ENCODE measurements around the gene CIDEC.
"Not testable (repeated sequence)": the region's sequence is repeated elsewhere in the genome, so short reads cannot be mapped to it uniquely, and the experiment has no call there.

CIDEC gene

DNA sequence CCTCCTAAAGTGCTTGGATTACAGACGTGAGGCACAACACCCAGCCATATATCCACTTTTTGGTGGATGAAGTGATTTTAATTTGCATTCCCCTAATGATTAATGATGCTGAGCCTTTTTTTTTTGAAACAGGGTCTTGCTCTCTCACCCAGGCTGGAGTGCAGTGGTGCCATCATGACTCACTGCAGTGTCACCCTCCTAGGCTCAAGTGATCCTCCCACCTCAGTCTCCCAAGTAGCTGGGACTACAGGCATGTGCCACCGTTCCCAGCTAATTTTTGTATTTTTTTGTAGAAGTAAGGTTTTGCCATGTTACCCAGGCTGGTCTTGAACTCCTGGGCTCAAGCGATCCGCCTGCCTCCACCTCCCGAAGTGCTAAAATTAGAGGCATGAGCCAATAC, 8.0 kb downstream of the CIDEC start:
- not testable (repeated sequence) for DNase-seq

- DNase-seq, result no peak
Measured at GRCh38 chr3:9870978-9871377, 9.1 kb downstream of the CIDEC start.

DNA sequence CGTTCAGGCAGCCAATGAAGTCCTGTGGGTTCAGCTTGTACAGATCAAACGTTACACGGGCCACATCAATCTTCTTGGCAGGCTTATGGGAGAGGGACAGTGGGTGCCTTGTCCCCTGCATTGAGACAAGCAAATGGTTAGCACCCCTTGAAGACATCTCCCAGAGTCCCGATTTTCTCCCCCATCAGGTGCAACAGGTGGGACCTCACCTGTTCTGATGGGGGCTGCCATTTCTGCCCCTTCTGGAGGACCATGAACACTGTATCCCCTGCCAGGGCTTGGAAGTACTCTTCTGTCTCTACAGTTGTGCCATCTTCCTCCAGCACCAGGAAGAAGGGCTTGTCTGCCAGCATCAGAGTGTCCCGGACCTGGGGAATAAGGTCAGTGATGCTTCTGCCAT, 10.1 kb downstream of the CIDEC start:
- no peak for DNase-seq

GRCh38 chr3:9867106-9867505, 12.9 kb downstream of the CIDEC start:
- no peak for DNase-seq

DNA sequence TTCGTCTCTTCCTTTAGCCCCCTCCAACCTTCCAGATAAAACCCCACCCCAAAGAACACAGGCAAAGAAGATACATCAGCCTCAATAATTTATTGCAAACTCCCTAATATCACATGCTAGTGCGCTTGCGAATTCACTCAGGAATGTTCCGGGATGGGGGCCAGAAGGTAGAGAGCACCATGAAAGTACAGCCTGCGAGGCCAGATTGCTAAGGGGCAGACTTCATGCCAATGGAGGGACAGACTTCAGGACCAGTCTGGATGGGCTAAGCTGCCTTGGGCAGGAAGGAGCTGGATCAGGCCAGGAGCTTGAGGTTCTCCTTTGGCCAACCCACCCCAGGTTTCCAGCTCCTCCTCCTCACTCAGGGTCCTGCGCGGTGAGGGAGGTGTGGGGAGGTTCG, 13.4 kb downstream of the CIDEC start:
- DNase-seq, result no peak

DNA sequence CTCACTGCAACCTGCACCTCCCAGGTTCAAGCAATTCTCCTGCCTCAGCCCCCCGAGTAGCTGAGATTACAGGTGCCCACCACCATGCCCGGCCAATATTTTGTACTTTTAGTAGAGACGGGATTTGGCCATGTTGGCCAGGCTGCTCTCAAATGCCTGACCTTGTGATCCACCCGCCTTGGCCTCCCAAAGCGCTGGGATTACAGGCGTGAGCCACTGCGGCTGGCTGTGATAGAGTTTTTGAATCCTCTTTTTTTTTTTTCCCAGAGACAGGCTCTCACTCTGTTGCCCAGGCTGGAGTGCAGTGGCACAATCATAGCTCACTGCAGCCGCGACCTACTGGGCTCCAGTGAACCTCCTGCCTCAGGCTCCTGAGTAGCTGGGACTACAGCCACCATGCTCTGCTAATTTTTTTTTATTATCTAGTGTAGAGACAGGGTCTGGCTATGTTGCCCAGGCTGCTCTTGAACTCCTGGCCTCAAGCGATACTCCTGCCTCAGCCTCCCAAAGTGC, 14.9 kb downstream of the CIDEC start:
- DNase-seq, result not testable (repeated sequence)

DNA sequence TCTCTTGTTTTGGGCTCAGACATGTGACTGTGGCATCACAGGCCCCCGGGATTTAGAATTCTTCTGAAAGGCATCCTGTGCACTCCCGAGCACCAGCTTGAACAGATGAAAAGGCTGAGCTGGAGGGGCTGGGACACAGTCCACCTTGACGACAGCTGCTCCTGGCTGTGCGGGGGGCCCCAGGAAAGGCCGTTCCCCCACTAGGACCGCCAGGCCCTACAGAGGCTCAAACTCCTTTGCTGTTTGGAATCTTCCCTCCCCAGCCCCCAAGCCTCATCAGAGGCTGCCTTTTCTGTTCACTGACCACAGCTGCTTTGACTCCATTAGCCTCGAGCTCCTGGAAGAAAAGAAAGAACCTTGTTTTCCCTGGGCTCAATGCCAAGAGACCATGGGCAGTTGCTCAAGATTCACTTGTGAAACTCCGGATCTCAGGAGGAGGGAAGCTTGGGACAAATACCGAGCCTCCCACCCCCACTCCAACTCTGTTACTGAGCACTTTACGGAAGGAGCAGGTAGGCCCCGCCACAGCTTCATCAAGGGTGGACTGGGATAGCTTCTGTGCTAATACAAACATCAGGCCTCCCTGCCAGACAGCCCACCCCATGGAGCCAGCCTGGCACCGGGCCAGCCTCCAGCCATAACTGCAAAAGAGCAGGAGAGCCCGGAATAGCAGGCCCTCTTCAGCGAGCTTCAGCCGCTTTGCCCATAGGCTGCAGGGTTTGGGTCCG, 15.7 kb downstream of the CIDEC start:
- DNase-seq, result peak; percentile 63

DNA sequence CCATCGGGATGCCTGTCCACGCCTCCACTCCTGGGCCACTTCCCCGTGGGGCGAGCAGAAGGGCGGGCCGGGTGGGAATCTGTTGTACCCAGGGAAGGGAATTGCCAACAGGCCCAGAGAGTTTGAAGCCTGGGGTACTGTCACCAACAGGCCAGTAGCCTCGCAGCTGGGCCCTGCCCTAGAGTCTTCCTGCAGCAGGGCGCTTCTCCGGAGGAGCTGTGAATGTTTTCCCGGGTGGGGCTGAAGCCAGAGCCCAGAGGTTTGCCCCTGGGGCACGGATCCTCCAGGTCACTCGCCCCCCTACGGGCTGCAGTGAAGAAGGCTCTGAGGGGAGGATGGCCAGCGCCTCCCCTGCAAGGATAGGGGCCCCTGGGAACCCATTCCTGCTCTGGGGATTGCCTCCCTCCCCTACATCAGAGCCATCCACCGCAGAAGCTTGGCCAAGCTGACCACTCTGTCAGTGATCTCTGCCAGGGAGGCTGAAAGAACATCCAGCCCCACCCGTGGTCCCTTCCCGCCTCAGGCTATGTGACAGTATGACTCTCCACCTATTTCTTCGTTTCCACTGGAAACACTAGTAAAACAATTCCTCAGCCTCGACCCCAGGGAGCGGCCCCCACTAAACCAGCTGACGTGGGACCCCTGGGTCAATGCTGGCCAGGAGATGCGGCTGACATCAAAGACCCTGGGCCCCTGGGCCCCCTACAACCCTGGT, 16.8 kb downstream of the CIDEC start:
- no peak for DNase-seq

GRCh38 chr3:9862391-9863057, 17.5 kb downstream of the CIDEC start:
- DNase-seq, result no peak

GRCh38 chr3:9861626-9862130, 18.4 kb downstream of the CIDEC start:
- DNase-seq, result no peak

- no peak for DNase-seq
Measured at GRCh38 chr3:9861201-9861600, 18.9 kb downstream of the CIDEC start.

DNA sequence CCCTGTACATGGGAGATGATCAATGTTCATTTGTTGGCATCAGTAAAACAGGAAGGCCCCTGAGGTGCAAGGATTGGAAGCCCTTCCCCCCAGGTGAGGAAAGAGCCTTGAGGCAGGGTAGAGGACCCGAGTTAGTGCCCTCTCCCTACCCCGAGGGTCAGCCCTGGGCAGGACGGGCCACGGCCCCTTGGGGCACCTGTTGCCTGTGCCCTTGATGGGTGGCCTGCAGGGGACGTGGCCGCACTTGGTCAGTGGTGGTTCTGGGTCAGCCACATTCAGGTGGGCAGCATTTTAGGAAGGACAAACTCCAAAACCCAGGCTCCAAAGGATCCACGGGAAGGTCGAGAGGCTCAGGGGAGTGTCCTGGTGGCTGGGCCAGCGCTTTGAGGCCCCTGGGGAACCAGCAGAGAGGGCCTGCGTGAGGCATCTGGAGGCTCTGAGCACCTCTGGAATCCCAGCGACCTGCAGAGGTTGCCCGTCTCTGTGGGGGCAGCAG, 20.5 kb downstream of the CIDEC start:
- no peak for DNase-seq

DNA sequence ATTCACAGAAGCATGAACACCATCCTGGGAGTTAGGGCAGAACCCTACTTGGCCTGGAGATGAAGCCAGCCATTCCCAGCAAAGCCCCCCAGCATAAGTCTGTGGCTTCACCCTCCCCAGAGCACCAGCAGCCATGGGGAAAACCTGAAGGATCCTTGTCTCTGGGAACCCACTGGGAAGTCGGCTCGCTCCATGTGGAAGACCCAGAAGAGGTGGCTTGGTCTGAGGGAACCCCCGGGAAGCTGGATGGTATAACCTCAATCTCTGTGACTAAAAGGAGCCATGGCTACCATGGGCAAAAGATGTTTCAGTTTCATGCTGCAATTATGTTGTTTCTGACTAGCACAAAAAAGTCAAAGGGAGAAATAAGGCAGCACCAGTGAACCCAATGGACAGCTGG, 24.5 kb downstream of the CIDEC start:
- DNase-seq, result no peak

- DNase-seq, result not testable (repeated sequence)
Measured at GRCh38 chr3:9854291-9854940, 25.6 kb downstream of the CIDEC start.

GRCh38 chr3:9852528-9852927, 27.5 kb downstream of the CIDEC start:
- DNase-seq, result no peak

GRCh38 chr3:9851926-9852325, 28.1 kb downstream of the CIDEC start:
- DNase-seq, result not testable (repeated sequence)

DNA sequence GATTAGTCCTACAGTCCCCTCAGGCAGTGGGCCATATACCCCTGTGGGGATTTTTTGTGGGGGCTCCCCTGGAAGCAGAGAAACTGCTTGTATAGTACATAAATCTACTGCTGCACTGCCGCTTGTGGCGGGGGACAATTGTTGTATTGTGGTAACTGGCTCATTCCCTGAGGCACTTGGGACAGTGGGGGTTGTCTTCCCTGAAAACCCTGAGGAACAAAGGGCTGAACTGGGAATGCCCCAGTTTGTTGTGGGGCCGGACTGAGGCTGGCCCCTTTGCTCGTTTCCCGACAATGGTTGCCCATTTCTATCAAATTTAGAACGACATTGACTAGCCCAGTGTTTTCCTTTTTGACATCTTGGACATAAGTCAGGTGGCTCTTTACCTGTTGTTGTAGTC, 28.7 kb downstream of the CIDEC start:
- not testable (repeated sequence) for DNase-seq

DNA sequence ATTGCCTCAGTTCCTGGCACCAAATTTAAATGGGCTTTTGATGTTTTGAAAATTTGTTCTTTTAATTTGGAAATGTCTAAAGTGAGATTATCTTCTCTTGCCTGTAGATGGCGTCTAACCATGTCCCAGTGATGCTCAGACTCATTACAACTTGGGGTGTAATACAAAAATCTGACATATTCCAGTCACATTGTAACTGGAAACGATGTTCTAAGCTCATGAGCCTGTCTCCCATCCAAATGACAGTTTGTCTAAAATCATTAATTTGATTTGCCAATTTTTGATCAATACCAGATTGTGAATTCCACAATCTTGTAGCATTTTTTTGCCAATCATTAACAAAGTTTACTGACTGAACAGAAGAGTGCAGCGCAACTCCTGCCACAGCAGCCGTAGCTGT, 31.2 kb downstream of the CIDEC start:
- DNase-seq, result peak; percentile 26

GRCh38 chr3:9847870-9848269, 32.2 kb downstream of the CIDEC start:
- DNase-seq, result not testable (repeated sequence)

- no peak for DNase-seq
Measured at GRCh38 chr3:9846931-9847488, 33.0 kb downstream of the CIDEC start.

DNA sequence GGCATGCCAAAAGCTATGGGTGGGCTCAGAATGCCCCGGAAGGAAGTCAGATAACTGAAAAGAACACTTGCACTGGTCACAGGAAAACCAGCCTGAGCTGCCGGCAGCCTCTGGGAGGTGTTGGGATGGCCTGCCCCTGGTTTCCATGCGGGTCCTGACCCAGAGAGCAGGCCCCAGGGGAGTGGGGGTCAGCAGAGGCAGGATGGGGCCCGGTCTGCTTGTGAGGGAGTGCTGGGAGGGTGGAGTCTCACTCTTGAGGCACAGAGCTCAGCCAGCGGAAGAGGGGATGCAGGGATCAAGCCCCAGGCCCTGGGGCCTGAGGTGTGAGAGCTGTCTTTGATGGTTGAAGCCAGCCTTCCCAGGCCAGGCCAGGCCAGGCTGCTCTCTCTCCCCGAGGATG, 33.8 kb downstream of the CIDEC start:
- no peak for DNase-seq

DNA sequence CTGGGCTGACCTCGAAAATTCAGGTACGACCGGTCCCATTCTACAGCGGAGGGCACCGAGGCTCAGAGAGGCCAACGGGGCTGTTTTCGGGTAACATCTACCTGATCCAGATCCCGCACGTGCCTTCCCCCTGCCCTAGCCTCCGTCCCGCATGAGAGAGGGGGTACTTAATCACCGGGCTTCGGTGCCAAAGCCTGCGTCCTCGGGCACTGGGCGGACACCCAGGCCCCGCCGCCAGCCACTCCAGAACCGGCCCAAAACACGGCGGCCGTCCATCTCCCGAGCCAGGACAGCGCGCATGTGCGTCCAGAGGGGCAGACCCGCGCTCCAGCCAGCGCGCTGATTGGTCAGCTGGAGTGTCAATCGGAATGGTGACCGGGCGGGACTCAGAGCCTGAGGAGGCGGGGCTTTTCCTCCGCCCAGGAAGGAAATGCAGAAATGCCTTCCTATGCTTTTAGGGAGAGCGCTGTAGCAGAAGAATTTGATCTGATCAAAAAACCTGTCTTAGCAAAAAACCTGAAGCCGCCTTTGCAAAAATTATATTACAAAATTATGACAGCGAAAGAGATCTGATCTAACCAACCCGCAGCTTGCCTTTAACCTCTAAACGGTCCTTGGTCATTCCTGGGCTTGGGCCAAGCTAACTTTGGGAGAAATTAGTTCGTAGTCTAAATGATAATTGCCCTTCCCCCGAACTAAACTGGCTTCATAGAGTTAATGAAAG, 36.2 kb downstream of the CIDEC start, which contains the start of gene RPUSD3:
Gene RPUSD3 (minus strand): TSS at position 294 of the 724 bp plus-strand sequence. CDS start 18 bp downstream, at position 276.
- peak; percentile 89 for DNase-seq

All from MV-4-11 (cell line).